NT2/D1 (cell line): ENCODE measurements around the gene EGFR.

Source experiments
- SUZ12 ChIP-seq: IDR thresholded peaks from 2 replicates; pipeline ENCODE4 v1.6.1; 2011; ENCODE audit not compliant: insufficient read length, insufficient read depth; ENCODE audit errors: extremely low read depth
- ZNF274 ChIP-seq: IDR thresholded peaks from 2 replicates; pipeline ENCODE4 v1.6.1; 2011; ENCODE audit warnings: mild to moderate bottlenecking, low read depth, low read length

- TF ChIP-seq ZNF274 (no peak), SUZ12 (no peak)
Measured at GRCh38 chr7:55052081-55052480, 33.3 kb downstream of the EGFR start.
